T-helper 9 cell (primary cell): ENCODE measurements around the gene SMIM44.

ENCODE experiments used
- DNase-seq: peaks from one replicate; pipeline ENCODE4 v3.0.0-alpha.2; 2020

SMIM44 gene

GRCh38 chr19:3433805-3434540 is 49.3 kb downstream of the SMIM44 start:
- DNase-seq: no peak

GRCh38 chr19:3433313-3433712 is 49.9 kb downstream of the SMIM44 start:
- DNase-seq: no peak
